C4-2B (cell line): ENCODE data around the gene SMIM5.

ENCODE experiments used
- H3K27ac ChIP-seq: fragments of 450-650 bp; 2 replicates; pipeline ENCODE4 v1.5.1; 2017
- ZFX ChIP-seq: fragments of 450-650 bp; IDR thresholded peaks from 2 replicates; pipeline ENCODE4 v1.6.1; 2017
- TF ChIP-seq, protein P1 (sequence below): fragments of 450-650 bp; conservative IDR thresholded peaks from 2 replicates; pipeline ENCODE4 v1.5.1; 2017; ENCODE audit warnings: mild to moderate bottlenecking

The SMIM5 gene

DNA sequence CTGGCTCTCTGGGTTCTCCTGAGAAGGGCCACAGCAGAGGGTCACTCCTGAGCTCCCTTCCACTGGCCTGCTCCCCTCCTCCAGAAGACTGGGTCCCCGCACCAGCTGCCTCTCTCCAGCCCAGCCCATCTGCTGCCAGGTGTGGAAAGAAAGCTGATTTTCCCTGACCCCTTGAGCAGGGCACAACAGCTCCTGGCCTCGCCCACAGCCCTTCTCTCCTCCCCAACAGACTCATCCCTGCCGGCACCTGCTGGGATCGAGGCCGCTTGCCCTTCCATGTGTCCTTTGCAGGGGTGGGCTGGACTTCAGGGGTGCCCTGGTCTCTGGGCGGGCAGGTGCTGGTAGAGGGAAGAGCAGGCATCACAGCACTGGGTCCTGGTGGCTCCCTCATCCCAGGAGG lies 4.8 kb upstream of the SMIM5 start:
- no peak overlapping the region for H3K27ac ChIP-seq
- TF ChIP-seq, protein P1, sequence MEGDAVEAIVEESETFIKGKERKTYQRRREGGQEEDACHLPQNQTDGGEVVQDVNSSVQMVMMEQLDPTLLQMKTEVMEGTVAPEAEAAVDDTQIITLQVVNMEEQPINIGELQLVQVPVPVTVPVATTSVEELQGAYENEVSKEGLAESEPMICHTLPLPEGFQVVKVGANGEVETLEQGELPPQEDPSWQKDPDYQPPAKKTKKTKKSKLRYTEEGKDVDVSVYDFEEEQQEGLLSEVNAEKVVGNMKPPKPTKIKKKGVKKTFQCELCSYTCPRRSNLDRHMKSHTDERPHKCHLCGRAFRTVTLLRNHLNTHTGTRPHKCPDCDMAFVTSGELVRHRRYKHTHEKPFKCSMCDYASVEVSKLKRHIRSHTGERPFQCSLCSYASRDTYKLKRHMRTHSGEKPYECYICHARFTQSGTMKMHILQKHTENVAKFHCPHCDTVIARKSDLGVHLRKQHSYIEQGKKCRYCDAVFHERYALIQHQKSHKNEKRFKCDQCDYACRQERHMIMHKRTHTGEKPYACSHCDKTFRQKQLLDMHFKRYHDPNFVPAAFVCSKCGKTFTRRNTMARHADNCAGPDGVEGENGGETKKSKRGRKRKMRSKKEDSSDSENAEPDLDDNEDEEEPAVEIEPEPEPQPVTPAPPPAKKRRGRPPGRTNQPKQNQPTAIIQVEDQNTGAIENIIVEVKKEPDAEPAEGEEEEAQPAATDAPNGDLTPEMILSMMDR: no peak
- no peak for TF ChIP-seq ZFX

DNA sequence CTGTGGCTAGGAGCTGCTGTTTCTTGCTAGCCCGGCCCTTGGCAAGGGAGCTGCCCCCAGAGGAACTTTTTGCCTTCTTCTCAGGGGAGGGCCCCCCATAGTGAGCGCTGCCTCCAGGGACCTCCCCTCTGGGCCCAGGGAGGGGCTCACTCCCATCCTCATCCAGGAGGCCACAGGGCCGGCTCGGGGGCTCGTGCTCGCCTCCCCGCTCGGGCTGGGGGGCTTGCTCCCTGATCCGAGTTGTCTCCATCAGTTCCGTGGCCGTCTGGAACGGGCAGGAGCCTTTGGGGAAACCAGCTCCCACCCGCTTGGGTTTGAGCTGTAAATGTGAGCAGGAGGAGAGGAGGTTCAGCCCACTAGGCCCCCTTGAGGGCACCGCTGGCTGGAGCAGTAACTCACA lies 4.1 kb upstream of the SMIM5 start:
- H3K27ac ChIP-seq: no peak overlapping the region
- TF ChIP-seq, protein P1: no peak
- no peak for TF ChIP-seq ZFX

DNA sequence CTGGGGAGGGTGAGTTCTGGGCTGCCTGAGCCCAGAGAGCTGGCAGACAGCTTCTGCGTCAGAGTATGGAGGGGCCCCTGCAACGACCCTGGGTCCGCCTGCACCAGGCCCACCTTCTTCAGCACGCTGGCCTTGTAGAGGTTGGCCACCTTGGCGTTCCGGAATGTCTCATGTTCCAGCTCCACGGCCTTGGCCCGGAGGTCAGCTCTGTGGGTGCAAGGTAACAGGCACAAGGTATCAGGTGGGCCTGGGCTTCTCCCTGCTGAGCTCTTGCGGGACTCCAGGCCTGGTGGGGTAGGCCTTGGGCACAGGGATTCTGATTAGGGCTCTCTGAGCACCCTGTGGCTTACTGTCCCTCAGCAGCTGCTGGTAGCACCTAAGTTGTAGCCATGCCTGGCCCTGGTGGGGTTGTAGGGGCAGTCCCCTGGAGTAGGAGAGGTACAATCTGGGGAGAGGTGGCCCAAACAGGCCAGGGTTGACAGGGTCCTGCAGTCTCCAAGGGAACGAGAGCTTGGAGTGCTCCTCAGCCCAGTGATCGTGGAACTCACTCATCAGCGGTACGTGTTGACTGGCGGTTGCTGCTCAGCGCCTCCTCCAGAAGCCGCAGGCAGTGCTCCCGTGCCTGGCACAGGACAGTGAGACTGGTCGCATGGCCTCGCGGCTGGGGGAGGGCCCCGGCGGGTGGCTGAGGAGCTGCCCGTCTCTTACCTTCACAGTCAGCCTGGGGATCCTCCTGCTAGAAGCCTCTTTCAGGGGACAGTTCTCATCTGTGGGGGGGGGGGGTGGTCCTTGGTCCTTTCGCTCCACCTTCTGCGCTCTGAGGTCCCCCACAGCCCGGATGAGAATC lies 2.9 kb upstream of the SMIM5 start:
- H3K27ac ChIP-seq: no peak overlapping the region
- no peak for TF ChIP-seq ZFX
- TF ChIP-seq, protein P1: no peak

DNA sequence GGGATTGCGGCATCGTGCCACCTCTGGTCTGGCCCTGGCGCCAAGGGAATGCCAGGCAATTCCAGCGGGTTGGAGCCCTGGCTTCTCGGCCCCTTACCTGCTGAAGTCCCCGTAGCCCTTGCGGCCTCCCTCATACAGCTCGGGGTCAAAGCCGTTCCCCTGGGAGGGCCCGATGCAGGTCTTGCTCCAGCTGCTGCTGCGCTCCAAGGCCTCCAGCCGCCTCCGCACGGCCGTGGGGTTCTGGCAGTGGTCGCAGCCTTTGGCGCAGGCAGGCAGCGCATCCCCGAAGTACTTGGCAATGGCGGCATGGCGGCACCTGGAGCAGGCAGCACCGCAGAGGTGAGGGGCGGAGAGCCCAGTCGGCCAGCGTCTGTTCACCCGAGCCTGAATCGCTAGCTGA lies 1.9 kb upstream of the SMIM5 start:
- H3K27ac ChIP-seq: no peak overlapping the region
- no peak for TF ChIP-seq ZFX
- TF ChIP-seq, protein P1: no peak

DNA sequence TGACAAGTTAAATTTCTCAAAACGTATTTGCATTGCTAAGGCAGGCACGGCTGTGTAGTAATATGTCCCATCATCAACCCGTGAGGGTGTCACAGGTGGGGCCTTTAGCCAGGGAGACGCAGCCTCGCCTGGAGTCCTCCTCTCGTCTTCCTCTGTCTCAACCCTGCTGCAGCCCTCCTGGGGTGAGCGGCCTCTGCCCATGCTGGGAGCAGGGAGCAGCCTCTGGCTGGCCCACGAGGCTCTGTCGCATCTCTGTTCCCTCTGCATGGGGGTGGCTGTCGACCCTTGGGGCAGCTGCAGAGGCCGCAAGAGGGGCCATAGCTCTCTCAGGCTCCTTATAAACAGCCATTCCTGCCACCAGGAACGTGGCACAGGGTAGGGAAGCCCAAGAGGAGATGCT lies 806 bp upstream of the SMIM5 start:
- TF ChIP-seq ZFX: no peak
- TF ChIP-seq, protein P1: no peak
- H3K27ac ChIP-seq: peak overlapping the region; percentile 68

DNA sequence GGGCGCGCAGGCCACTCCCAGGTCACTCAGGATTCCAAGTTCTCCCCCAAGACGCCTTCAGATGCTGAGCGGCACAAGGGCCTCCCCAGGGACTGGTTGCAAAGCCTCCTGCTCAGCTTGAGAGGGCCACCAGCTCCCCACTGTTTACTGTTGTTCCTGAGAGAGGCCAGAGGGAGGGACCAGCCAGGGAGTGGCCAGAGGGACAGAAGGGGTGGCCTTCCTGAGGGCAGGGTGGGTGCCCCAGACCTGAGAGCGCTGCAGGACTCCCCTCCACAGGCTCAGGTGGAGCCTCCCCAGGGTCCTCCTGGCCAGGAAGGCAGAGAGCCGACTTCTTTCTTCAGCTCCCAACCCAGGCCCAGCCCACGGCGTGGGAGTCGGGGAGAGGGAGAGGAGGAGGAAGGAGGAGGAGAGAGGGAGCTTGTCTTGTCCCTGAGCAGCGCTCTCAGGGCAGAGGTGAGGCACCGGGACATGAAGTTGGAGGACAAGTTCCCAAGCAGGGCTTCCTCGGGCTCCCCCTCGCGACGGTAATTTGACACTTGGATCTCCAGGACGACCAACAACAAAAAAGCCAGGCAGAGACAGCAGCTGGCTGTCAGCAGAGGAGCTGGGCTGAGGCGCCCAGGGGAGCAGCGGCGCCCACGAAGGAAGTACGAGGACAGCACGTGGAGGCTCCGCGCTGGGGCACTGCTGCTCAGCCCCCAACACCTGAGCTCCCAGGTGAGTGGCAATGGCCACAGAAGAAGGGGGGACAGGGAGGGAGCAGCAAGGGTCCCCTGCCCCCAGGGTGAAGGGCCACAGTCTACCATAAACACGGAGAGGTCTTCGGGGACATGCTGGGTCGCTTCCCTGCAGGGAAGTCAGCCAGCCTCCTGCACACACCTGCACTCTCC lies 497 bp downstream of the SMIM5 start:
- H3K27ac ChIP-seq: peak overlapping the region; percentile 68
- no peak for TF ChIP-seq ZFX
- TF ChIP-seq, protein P1: peak; percentile 34

DNA sequence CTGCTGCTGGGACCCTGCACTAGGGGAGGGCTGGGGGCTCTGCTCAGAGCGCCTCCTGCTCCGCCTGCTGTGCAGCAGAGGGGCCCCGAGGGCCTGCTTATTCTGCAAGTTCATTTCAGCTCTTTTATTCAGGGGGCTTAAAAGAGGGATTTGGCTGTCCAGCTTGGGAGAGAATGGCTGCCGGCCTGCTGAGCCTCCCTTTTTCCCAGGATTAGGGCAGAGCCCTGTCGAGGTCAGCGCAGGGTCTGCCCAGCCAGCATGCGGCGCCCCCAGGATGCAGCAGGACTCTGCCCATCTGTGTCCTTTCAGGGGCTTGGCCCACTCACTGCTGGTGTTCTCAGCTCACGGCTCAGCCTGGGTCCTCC lies 1.1 kb downstream of the SMIM5 start:
- TF ChIP-seq, protein P1: no peak
- peak overlapping the region; percentile 68 for H3K27ac ChIP-seq
